Measurements from ENCODE around the gene CDC42BPA.

Gene CDC42BPA

DNA sequence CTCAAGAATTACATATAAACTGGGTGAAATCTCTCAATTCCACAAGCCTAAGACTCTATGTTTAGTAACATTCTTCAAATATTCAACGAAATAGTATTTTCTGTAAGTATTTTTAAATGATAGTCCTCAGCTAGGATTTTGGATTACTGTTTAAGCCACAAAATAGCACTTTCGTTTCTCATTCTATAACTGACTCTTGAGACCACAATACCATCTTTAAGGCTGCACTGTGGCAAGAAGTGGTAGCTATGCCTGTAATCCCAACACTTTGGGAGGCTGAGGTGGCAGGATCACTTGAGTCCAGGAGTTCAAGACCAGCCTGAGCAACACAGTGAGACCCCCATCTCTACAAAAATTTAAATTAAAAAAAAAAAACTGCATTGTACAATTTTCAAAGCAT is 126.7 kb downstream of the CDC42BPA start:
- H3K27ac ChIP-seq (ENCODE audit: low read depth, low read length) = no peak overlapping the region
- no peaks in the 10 kb centered on the region; the same call in 1 of the 2 replicates for H3K36me3 ChIP-seq (ENCODE audit: control insufficient read depth, insufficient read depth, low read length)
- no peaks in the 10 kb centered on the region for H3K9me3 ChIP-seq (ENCODE audit: control insufficient read depth, insufficient read depth, low read length)
- no peaks in the 10 kb centered on the region for H3K27me3 ChIP-seq (ENCODE audit: control insufficient read depth, insufficient read depth, low read length)
- no peak overlapping the region for H3K9ac ChIP-seq (ENCODE audit: low read depth, low read length)
- H3K4me3 ChIP-seq (ENCODE audit: low read depth, low read length) = no peak overlapping the region
- H3K4me1 ChIP-seq (ENCODE audit: control insufficient read depth, insufficient read depth, low read length) = peaks cover 4% of the 10 kb centered on the region; the same call in 1 of the 2 replicates

DNA sequence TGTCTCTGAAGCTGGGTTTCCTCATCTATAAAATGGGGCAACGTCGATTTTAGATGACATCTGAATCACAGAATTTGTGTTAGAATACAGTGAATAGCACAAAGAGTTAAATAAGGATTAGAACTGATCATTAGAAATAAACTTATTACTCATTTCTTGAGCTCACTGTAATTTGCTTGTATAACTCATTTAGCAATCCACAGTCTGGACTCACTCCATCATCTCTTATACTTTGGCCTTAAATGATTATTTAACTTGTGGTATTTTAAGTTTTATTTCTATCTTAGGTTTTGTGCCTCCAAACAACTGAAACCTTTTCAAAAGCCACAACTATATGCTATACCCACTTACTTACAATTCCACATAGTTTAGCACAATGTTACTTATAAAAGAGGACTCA is 128.0 kb downstream of the CDC42BPA start:
- Histone ChIP-seq H3K27me3 (ENCODE audit: control insufficient read depth, insufficient read depth, low read length) (no peaks in the 10 kb centered on the region), H3K36me3 (ENCODE audit: control insufficient read depth, insufficient read depth, low read length) (no peaks in the 10 kb centered on the region; the same call in 1 of the 2 replicates), H3K9ac (ENCODE audit: low read depth, low read length) (no peak overlapping the region), H3K9me3 (ENCODE audit: control insufficient read depth, insufficient read depth, low read length) (no peaks in the 10 kb centered on the region), H3K4me1 (ENCODE audit: control insufficient read depth, insufficient read depth, low read length) (peaks cover 12% of the 10 kb centered on the region), H3K27ac (ENCODE audit: low read depth, low read length) (no peak overlapping the region), H3K4me3 (ENCODE audit: low read depth, low read length) (no peak overlapping the region)

DNA sequence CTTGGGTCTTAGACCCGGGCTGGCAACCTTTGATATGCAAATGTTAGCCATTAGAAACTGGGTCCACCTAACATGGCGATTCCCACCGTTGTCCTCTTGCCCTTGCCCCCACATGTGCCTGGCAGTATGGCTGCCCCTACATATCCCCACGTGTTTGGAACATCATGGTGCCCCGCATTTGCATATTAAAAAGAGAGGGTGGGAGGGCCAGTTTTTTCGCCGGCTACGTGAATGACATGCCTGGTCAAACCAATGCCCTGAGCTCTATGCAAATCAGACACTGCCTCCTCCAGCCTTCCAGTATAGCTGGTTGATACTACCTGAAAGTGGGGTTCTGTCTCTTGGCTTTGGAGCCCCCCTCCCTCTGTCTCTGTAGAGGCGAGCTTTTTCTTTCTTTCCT is 133.0 kb downstream of the CDC42BPA start:
- Histone ChIP-seq H3K27ac (ENCODE audit: low read depth, low read length) (no peak overlapping the region), H3K27me3 (ENCODE audit: control insufficient read depth, insufficient read depth, low read length) (no peaks in the 10 kb centered on the region), H3K4me1 (ENCODE audit: control insufficient read depth, insufficient read depth, low read length) (peaks cover 27% of the 10 kb centered on the region), H3K9ac (ENCODE audit: low read depth, low read length) (no peak overlapping the region), H3K4me3 (ENCODE audit: low read depth, low read length) (no peak overlapping the region), H3K36me3 (ENCODE audit: control insufficient read depth, insufficient read depth, low read length) (peaks cover 5% of the 10 kb centered on the region; the same call in 1 of the 2 replicates), H3K9me3 (ENCODE audit: control insufficient read depth, insufficient read depth, low read length) (no peaks in the 10 kb centered on the region)

DNA sequence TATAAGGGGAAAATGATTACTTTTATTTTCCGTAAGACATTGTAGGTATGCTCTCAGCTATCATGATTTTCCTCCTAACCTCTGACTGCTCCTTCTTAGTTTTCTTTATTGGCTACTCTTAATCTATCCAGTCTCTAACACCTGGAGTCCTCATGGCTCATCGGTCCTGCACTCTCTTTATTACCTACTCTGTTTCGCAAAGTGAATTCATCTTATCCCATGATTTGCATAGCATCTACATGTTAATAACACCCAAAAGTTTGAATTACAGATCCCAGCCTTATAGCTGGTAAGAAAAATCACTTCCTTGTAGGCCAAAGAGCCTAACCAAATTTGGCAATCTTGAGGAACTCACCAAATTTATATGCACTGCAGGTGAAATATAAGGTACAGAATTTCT is 136.3 kb downstream of the CDC42BPA start:
- Histone ChIP-seq H3K27ac (ENCODE audit: low read depth, low read length) (no peak overlapping the region), H3K36me3 (ENCODE audit: control insufficient read depth, insufficient read depth, low read length) (peaks cover 7% of the 10 kb centered on the region; the same call in 1 of the 2 replicates), H3K4me3 (ENCODE audit: low read depth, low read length) (no peak overlapping the region), H3K9me3 (ENCODE audit: control insufficient read depth, insufficient read depth, low read length) (no peaks in the 10 kb centered on the region), H3K4me1 (ENCODE audit: control insufficient read depth, insufficient read depth, low read length) (peaks cover 27% of the 10 kb centered on the region), H3K9ac (ENCODE audit: low read depth, low read length) (no peak overlapping the region), H3K27me3 (ENCODE audit: control insufficient read depth, insufficient read depth, low read length) (no peaks in the 10 kb centered on the region)

DNA sequence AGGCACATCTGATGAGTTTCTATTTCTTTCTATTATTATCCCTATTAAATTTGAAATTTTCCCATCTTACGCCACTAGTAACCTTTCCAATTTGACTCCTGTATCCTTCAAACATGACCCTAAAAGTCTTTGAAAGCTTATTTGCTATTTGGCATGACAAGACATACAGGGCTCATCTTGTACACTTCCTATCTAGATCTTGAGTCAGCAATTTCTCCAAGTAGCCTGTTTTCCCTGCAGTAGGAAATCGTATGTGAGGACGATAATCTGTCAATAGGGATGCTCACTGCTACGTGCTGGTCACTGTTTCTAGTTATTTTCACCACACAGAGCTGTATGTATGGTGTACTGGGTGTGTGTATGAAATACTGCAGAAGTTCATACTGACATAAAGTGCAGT is 142.7 kb downstream of the CDC42BPA start:
- Histone ChIP-seq H3K4me1 (ENCODE audit: control insufficient read depth, insufficient read depth, low read length) (no peaks in the 10 kb centered on the region), H3K27me3 (ENCODE audit: control insufficient read depth, insufficient read depth, low read length) (no peaks in the 10 kb centered on the region), H3K36me3 (ENCODE audit: control insufficient read depth, insufficient read depth, low read length) (0 out of 2 replicates have a peak, but pooled peaks cover 2% of the 10 kb centered on the region), H3K9me3 (ENCODE audit: control insufficient read depth, insufficient read depth, low read length) (no peaks in the 10 kb centered on the region), H3K9ac (ENCODE audit: low read depth, low read length) (no peak overlapping the region), H3K4me3 (ENCODE audit: low read depth, low read length) (no peak overlapping the region), H3K27ac (ENCODE audit: low read depth, low read length) (no peak overlapping the region)

DNA sequence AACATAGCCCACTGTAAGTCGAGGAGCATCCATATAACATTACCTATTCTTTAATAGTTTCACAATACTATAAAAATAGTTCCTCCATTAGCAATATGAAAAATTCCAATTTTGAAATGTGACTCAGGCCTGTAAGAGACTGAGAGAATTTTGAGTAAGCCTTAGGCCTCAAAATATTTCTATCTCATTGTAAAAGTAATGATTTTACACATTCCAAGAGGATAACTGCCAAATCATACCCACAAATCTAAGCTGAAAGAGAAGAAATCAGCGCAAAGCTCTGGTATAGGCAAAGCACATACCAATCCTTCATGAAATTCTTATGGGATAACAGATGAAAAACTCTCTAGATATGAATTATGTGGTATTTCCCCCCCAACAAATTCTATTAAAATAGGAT is 144.1 kb downstream of the CDC42BPA start:
- Histone ChIP-seq H3K27ac (ENCODE audit: low read depth, low read length) (no peak overlapping the region), H3K4me3 (ENCODE audit: low read depth, low read length) (no peak overlapping the region), H3K36me3 (ENCODE audit: control insufficient read depth, insufficient read depth, low read length) (0 out of 2 replicates have a peak, but pooled peaks cover 2% of the 10 kb centered on the region), H3K4me1 (ENCODE audit: control insufficient read depth, insufficient read depth, low read length) (no peaks in the 10 kb centered on the region), H3K27me3 (ENCODE audit: control insufficient read depth, insufficient read depth, low read length) (no peaks in the 10 kb centered on the region), H3K9ac (ENCODE audit: low read depth, low read length) (no peak overlapping the region), H3K9me3 (ENCODE audit: control insufficient read depth, insufficient read depth, low read length) (no peaks in the 10 kb centered on the region)

DNA sequence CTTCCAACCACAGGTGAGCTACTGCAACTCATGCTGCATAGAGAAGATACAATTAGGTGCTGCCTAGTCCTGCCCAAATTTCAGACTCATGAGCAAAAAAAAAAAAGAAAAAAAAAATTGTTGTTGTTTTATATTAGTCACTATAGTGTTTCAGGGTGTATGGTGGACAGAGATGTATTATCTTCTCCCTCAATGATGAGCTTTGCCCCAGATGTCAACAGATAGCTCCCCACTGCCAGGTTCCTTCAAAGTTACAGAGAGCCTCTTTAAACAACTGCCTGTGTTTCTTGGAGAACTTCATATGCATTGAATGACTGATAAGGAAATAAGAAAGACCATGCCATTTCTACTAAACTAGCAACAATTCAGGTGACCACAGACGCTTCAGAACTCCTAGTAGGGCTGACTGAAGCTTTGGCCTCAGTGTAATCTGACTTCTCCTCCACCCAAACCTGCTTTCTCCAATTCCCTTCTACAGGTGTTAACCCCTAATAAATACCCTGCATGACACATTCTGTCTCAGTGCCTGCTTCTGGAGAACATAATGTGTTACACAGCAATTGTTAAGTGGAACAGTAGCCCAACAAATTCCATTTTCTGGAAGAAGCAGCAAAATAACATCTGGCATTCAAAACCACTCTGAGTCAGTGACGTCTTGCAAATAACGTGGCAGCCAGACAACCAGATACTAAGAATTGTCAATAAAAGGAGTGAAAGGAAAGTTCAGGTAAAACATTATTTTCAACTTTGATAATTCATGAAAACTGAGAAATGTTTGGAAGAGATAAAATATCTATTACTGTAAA is 147.7 kb downstream of the CDC42BPA start:
- Histone ChIP-seq H3K27me3 (ENCODE audit: control insufficient read depth, insufficient read depth, low read length) (no peaks in the 10 kb centered on the region), H3K9ac (ENCODE audit: low read depth, low read length) (no peak overlapping the region), H3K27ac (ENCODE audit: low read depth, low read length) (no peak overlapping the region), H3K36me3 (ENCODE audit: control insufficient read depth, insufficient read depth, low read length) (no peaks in the 10 kb centered on the region), H3K4me3 (ENCODE audit: low read depth, low read length) (no peak overlapping the region), H3K9me3 (ENCODE audit: control insufficient read depth, insufficient read depth, low read length) (no peaks in the 10 kb centered on the region), H3K4me1 (ENCODE audit: control insufficient read depth, insufficient read depth, low read length) (peaks cover 7% of the 10 kb centered on the region)

DNA sequence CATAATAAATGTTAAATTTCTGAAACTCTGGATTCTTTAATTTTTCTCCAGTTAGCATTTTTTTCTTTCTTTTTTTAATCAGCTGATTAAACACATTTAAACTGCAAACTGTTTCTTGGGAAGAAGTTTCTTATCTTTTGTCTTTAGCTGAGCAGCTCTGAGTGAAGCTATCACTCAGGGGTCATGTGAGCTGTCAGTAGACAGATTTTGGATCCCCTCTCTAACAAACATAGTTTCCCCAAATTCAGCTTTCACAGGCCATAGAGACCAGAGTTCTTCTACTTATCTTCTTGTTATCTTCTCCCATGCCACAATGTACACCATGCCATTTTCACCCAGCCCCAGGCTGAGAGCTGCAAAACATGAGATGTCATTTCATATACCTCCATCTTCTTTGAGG is 148.9 kb downstream of the CDC42BPA start:
- Histone ChIP-seq H3K27ac (ENCODE audit: low read depth, low read length) (no peak overlapping the region), H3K9me3 (ENCODE audit: control insufficient read depth, insufficient read depth, low read length) (no peaks in the 10 kb centered on the region), H3K36me3 (ENCODE audit: control insufficient read depth, insufficient read depth, low read length) (no peaks in the 10 kb centered on the region)

DNA sequence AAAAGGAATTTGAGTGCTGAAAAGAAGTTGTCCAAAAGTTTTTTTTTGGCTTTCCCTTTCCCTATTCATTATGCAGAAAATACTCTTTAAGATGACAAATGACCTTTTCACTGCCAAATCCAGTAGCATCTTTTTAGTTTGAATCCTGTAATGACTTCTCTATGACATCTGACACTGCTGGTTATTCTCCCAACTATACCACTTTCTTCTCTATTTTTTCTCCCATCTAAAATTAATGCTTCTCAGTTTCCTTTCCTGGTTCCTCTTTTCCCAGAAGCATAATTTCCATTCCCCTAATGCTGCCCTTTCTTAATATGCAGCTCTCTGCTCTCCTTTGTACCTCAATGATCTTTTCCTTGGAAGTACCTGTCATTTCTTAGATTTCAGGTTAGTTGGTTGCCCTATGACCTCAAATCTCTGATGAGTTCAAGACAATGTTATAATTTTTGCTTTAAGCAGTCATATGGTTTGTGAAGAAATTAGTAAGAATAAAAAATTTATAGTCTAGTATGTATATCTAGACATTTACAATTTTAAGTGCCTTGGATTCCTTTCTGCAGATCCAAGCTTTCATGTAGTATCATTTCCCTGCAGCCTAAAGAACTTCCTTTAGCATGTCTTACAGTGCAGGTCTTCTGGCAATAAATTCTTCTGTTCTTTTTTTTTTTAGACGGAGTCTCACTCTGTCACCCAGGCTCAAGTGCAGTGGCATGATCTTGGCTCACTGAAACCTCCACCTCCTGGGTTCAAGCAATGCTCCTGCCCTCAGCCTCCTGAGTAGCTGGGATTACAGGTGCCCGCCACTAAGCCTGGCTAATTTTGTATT is 150.8 kb downstream of the CDC42BPA start:
- Histone ChIP-seq H3K4me3 (ENCODE audit: low read depth, low read length) (no peak overlapping the region), H3K27me3 (ENCODE audit: control insufficient read depth, insufficient read depth, low read length) (no peaks in the 10 kb centered on the region), H3K27ac (ENCODE audit: low read depth, low read length) (no peak overlapping the region), H3K4me1 (ENCODE audit: control insufficient read depth, insufficient read depth, low read length) (peaks cover 7% of the 10 kb centered on the region), H3K9ac (ENCODE audit: low read depth, low read length) (no peak overlapping the region), H3K36me3 (ENCODE audit: control insufficient read depth, insufficient read depth, low read length) (no peaks in the 10 kb centered on the region), H3K9me3 (ENCODE audit: control insufficient read depth, insufficient read depth, low read length) (no peaks in the 10 kb centered on the region)

More for the DNA sequence above, 148.9 kb downstream of the CDC42BPA start:
- Histone ChIP-seq H3K4me1 (ENCODE audit: control insufficient read depth, insufficient read depth, low read length) (peaks cover 7% of the 10 kb centered on the region), H3K4me3 (ENCODE audit: low read depth, low read length) (no peak overlapping the region), H3K9ac (ENCODE audit: low read depth, low read length) (no peak overlapping the region), H3K27me3 (ENCODE audit: control insufficient read depth, insufficient read depth, low read length) (no peaks in the 10 kb centered on the region)

DNA sequence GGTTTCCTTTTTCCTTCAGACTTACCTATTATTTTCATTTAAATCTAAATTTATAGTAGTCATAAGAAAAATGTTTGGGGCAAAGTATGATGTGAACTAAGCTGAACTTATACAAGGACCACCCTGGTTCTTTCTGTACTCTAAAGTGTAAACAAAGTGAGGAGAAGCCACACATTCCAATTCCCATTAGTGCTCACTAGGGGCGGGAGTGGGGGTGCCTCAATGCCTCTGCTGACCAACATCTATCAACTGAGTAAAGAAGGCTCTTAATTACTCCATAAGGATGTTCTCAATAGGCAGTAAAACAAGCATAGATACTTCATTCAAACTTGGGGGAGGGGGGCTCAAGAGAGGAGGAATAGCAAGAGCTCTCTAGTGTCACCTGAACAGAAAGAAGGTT is 151.7 kb downstream of the CDC42BPA start:
- H3K36me3 ChIP-seq (ENCODE audit: control insufficient read depth, insufficient read depth, low read length) = no peaks in the 10 kb centered on the region
- H3K27me3 ChIP-seq (ENCODE audit: control insufficient read depth, insufficient read depth, low read length) = no peaks in the 10 kb centered on the region
- H3K9me3 ChIP-seq (ENCODE audit: control insufficient read depth, insufficient read depth, low read length) = no peaks in the 10 kb centered on the region
- H3K27ac ChIP-seq (ENCODE audit: low read depth, low read length) = no peak overlapping the region
- H3K4me1 ChIP-seq (ENCODE audit: control insufficient read depth, insufficient read depth, low read length) = peaks cover 7% of the 10 kb centered on the region
- H3K9ac ChIP-seq (ENCODE audit: low read depth, low read length) = no peak overlapping the region
- no peak overlapping the region for H3K4me3 ChIP-seq (ENCODE audit: low read depth, low read length)

DNA sequence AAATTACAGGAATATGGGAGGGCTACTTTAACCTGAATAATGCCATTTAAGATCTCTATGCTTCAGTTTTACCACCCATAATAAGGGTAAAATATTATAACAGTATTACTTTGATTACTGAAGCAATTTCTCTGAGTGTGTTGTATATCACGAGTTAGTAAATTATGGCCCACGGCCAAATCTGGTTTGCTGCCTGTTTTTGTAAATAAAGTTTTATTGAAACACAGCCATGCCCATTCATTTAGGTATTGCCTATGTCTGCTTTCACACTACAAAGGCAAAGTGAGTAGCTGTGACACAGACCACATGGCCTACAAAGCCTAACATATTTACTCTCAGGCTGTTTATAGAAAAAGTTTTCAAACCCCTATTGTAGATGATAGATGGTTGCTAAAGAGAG is 156.8 kb downstream of the CDC42BPA start:
- no peak overlapping the region for H3K4me3 ChIP-seq (ENCODE audit: low read depth, low read length)
- no peaks in the 10 kb centered on the region for H3K9me3 ChIP-seq (ENCODE audit: control insufficient read depth, insufficient read depth, low read length)
- H3K27me3 ChIP-seq (ENCODE audit: control insufficient read depth, insufficient read depth, low read length) = no peaks in the 10 kb centered on the region
- 0 out of 2 replicates have a peak, but pooled peaks cover 1% of the 10 kb centered on the region for H3K4me1 ChIP-seq (ENCODE audit: control insufficient read depth, insufficient read depth, low read length)
- H3K9ac ChIP-seq (ENCODE audit: low read depth, low read length) = no peak overlapping the region
- H3K36me3 ChIP-seq (ENCODE audit: control insufficient read depth, insufficient read depth, low read length) = peaks cover 12% of the 10 kb centered on the region; the same call in 1 of the 2 replicates
- no peak overlapping the region for H3K27ac ChIP-seq (ENCODE audit: low read depth, low read length)

Measured in HUES48 (cell line).